ENCODE results near the gene CACNA1D.

DNA sequence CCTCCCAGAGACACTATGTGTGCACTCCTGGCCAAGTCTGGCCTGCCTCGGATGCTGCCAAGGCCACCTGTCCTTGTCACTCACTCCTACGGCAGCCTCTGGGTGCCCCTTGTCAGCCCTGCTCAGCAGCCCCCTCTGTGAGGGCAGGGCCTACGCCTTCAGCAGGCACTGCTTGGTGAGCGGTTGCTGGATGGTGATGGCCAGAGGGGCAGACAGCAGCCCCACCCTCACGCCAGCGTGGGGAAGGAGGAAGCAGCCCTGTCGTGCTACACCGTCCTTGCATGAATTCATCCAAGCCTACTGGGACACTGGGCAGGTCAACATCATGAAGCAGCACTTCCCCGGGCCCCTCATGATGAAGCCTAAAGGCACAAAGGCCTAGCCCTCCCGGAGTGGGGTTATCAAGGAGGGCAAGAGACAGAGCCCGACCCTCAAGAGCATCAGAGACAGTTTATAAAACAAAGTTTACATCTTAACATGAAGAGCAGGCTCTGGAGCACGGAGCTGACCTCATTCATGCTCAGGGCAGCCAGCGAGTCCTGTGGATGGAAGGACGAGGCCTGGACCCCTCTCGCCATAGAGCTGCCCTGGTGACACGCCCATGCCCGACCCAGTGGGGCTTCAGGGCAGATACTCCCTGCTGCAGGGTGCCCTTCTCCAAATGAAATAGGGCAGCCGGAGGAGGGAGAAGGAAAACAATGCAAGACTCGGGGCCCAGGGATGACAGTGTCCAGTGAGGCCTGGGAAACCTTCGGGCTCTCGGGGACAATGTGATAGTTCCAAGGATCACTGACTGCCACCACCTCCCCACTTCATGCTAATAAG lies 326.6 kb downstream of the CACNA1D start:
- no peak for TF ChIP-seq CTCF (IDR thresholded peaks at IDR 0.05; ENCODE audit: insufficient read depth, low read length, poor library complexity, severe bottlenecking)
- no peak for TF ChIP-seq EZH2phosphoT487 (conservative IDR thresholded peaks at IDR 0.05; ENCODE audit: low read length)

Measured in SU-DHL-6 (cell line).